Suprapubic skin (tissue), 4 donors: ENCODE data around the gene ALPI. TPM values are rescaled to one million over a fixed set of nuclear protein-coding genes. Genes with fewer than 3 reads are reported as not detected.
"Not testable (repeated sequence)": the region's sequence is repeated elsewhere in the genome, so short reads cannot be mapped to it uniquely, and the experiment has no call there.

ENCODE experiments used
- DNase-seq, 2 donors: peaks; one replicate each; pipeline ENCODE4 v3.0.0-alpha.2; 2019; ENCODE audit warnings: low spot score in 2 of 2
- H3K27ac ChIP-seq: fragments of 200-600 bp; sonication (generic); one replicate; pipeline ENCODE4 v1.5.1; 2019
- H3K27me3 ChIP-seq: fragments of 200-600 bp; sonication (generic); one replicate; pipeline ENCODE4 v1.5.1; 2019
- H3K36me3 ChIP-seq: fragments of 200-600 bp; sonication (generic); one replicate; pipeline ENCODE4 v1.5.1; 2019
- H3K4me1 ChIP-seq: fragments of 200-600 bp; sonication (generic); one replicate; pipeline ENCODE4 v1.5.1; 2019
- H3K4me3 ChIP-seq: fragments of 200-600 bp; sonication (generic); one replicate; pipeline ENCODE4 v1.5.1; 2019; ENCODE audit warnings: mild to moderate bottlenecking
- H3K9me3 ChIP-seq: fragments of 200-600 bp; sonication (generic); one replicate; pipeline ENCODE4 v1.5.1; 2019
- CTCF ChIP-seq, 2 donors: fragments of 200-600 bp in 1 of 2; fragments of 450-650 bp in 1 of 2; sonication (generic) in 1 of 2; IDR thresholded peaks; one replicate each; pipeline ENCODE4 v1.5.1; 2016 to 2019; ENCODE audit warnings: antibody characterized with exemption in 2 of 2, mild to moderate bottlenecking in 1 of 2, moderate library complexity in 1 of 2
- EP300 ChIP-seq: sonication (generic); formaldehyde crosslinking; IDR thresholded peaks from one replicate; pipeline ENCODE4 v1.6.1; 2017; ENCODE audit warnings: antibody characterized with exemption
- POLR2A ChIP-seq, 2 donors: fragments of 450-650 bp; IDR thresholded peaks; one replicate each; pipeline ENCODE4 v1.6.1; 2017; ENCODE audit warnings: antibody characterized with exemption in 2 of 2, mild to moderate bottlenecking in 2 of 2, moderate library complexity in 2 of 2
- POLR2AphosphoS5 ChIP-seq, 3 donors: sonication (generic); formaldehyde crosslinking; IDR thresholded peaks; one replicate each; pipeline ENCODE4 v1.6.1; 2017; ENCODE audit warnings: antibody characterized with exemption in 3 of 3
- whole genome bisulfite sequencing: methylation state at CpG from one replicate; pipeline ENCODE4 v1.1.5; 2018; 5-methylcytosine and 5-hydroxymethylcytosine counted together
- total RNA-seq, 4 donors: library from RNA; depleted of rRNA; stranded (reverse); fragments of >200 nt; gene quantifications; one replicate each; pipeline ENCODE4 v1.1.0, GENCODE V29; 2016

Gene ALPI
- total RNA-seq, 4 donors from 2014 or later, result not detected

DNA sequence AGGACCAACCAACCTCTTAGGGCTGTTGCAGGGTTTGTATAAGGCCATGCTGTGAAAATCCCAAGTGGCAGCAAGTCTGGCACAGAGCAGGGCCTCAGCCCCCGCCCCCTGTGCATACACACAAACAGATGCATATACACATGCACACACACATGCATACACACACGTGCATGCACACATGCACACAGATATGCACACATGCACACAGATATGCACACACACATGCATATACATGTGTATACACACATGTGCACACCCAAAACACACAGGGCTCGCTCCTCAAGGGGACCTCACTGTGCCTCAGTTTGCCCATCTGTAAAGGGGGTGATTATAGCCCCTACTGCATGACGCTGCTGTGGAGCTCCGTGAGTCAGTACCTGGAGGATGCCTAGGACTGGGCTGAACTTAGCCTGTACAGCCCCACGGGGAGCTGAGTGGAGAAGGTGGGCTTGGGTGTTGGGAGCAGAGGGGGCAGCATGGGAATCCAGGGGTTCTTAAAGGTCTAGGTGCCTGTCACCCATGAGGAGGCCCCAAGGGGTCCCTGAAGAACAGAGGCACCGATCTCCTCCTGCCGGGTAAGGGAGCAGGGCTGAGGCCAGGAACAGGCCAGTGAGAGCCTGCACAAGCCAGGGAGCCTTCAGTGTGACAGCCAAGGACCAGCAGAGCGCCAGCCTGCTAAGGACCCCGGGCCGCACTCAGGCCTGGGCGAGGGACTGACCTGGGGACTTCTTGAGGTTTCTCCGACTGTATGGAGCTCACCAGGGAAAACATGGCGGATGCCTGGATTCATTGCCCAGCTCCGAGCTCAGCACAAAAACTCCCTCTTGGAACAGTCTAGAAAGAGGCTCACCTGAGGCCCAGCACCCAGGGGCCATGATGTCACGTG lies 24.0 kb upstream of the ALPI start:
- no peaks in the 10 kb centered on the region for H3K9me3 ChIP-seq
- no peak overlapping the region for H3K27ac ChIP-seq
- no peak for DNase-seq
- TF ChIP-seq POLR2A (IDR thresholded peaks at IDR 0.05), result no peak
- no peak overlapping the region for H3K4me3 ChIP-seq
- WGBS, result 94% methylated on average over 11 of the region's 16 CpGs
- H3K36me3 ChIP-seq, result no peaks in the 10 kb centered on the region
- H3K4me1 ChIP-seq, result no peaks in the 10 kb centered on the region
- peaks cover 4% of the 10 kb centered on the region for H3K27me3 ChIP-seq

DNA sequence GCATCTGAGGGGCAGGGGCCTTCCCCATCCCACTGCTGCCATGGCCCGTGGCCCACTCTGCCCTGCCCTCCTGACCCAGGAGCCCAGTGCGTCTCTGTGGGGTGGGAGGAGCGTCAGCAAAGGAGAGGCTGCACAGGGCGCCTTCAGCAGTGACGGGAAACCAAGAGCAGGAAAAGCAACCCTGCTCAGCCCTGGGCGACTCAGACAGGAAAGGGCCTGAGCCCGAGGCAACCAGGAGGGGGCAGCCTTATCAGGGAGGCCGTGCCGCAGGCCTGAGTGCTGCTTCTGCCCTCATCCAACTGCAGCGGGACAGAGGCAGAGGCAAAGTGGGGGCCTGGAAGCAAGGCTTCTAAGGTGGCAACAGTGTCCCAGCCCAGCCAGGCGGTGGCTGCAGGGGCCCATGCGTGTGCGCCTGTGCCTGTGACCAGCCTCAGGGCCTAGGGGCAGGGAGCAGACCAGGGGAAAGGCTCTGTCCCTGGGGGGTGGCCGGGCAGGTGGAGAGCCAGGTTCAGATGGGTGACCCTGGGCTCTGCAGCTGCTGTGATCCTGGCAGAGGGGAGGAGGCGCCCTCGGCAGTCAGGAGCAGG lies 23.3 kb upstream of the ALPI start:
- Histone ChIP-seq H3K27ac (no peak overlapping the region), H3K27me3 (peaks cover 4% of the 10 kb centered on the region), H3K9me3 (no peaks in the 10 kb centered on the region), H3K4me1 (no peaks in the 10 kb centered on the region), H3K36me3 (no peaks in the 10 kb centered on the region), H3K4me3 (no peak overlapping the region)
- 71% methylated on average over 9 of the region's 16 CpGs for WGBS
- TF ChIP-seq POLR2AphosphoS5 (IDR thresholded peaks at IDR 0.05) (no peak), CTCF (IDR thresholded peaks at IDR 0.05) (no peak), POLR2A (IDR thresholded peaks at IDR 0.05) (no peak), EP300 (no peak)
- DNase-seq, result no peak

GRCh38 chr2:232433622-232434021 lies 22.3 kb upstream of the ALPI start:
- not testable (repeated sequence) for H3K27ac ChIP-seq

DNA sequence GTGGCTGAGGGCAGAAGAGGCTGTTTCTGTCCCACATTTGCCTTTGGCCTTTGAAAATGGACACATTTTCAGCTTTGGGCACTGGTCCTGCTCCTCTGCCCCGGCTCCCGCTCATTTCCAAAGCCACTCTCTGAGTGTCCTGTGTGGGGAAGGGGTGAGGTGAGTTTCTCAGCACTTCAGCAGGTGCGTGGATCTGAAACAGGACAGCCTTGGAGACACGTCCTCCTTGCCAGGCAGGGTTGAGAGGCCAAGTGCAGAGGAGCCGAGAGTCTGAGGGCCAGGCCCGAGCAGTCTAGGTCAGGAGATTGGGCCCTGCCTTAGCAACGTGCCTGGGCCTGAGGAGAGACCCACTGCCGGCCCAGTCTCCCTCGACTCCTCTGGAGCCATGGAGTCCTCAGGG lies 21.9 kb upstream of the ALPI start:
- DNase-seq, result no peak
- H3K27ac ChIP-seq, result no peak overlapping the region
- 83% methylated on average over 8 of the region's 9 CpGs for WGBS

More at GRCh38 chr2:232433622-232434021, 22.3 kb upstream of the ALPI start:
- not testable (repeated sequence) for H3K4me1 ChIP-seq, DNase-seq, H3K4me3 ChIP-seq, H3K27me3 ChIP-seq, H3K36me3 ChIP-seq, H3K9me3 ChIP-seq
- WGBS, result 89% methylated on average over 7 of the region's 9 CpGs

DNA sequence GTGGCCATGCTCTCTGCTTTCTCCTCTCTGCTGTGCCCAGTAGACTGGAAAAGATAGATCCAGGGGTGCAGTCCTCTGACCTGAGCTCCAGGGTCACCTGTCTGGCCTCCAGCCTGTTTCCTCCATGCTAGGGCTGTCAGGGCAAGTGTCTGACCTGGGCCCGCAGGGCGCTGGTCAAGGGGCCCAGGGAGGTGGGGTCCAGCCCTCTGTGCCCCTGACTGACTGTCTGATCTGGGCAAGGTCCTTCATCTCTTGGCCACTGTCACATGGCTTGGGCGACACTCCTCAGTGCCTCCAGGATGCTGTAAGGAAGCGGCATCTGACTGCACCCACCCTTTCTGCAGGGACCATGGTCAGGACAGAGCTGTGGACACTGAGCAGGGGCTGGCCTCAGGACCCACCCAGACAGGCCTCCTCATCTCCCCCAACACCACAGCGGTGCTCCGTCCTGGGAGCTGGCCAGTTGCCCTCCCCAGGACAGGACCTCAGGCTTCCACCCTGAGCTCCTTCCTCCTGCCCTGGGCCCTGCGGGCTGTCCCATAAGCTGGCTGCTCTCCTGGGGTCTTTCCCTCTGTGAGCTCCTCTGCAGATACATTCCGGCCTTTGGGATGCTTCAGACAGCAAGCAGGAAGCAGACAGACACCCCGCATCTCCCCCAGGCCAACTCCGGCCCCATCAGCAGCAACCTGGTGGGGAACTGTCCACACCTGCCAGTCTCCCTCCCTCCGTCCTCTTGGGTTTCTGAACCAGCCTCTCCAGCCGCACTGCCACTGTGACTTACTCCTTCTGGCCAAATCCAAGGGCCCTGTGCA lies 21.2 kb upstream of the ALPI start:
- no peaks in the 10 kb centered on the region for H3K9me3 ChIP-seq
- H3K27ac ChIP-seq, result no peak overlapping the region
- H3K4me3 ChIP-seq, result no peak overlapping the region
- peaks cover 11% of the 10 kb centered on the region for H3K27me3 ChIP-seq
- WGBS, result 88% methylated on average over 6 of the region's 12 CpGs
- no peaks in the 10 kb centered on the region for H3K36me3 ChIP-seq
- no peak for TF ChIP-seq CTCF (IDR thresholded peaks at IDR 0.05)
- no peak for TF ChIP-seq EP300
- TF ChIP-seq POLR2A (IDR thresholded peaks at IDR 0.05), result no peak
- no peak for TF ChIP-seq POLR2AphosphoS5 (IDR thresholded peaks at IDR 0.05)
- no peak for DNase-seq
- no peaks in the 10 kb centered on the region for H3K4me1 ChIP-seq

More for the DNA sequence above, 21.9 kb upstream of the ALPI start:
- Histone ChIP-seq H3K9me3 (no peaks in the 10 kb centered on the region), H3K36me3 (no peaks in the 10 kb centered on the region), H3K4me1 (no peaks in the 10 kb centered on the region), H3K4me3 (no peak overlapping the region), H3K27me3 (peaks cover 8% of the 10 kb centered on the region)
- TF ChIP-seq CTCF (IDR thresholded peaks at IDR 0.05), result no peak

- Histone ChIP-seq H3K27me3 (peaks cover 11% of the 10 kb centered on the region), H3K27ac (no peak overlapping the region), H3K4me1 (no peaks in the 10 kb centered on the region), H3K4me3 (no peak overlapping the region), H3K36me3 (no peaks in the 10 kb centered on the region), H3K9me3 (no peaks in the 10 kb centered on the region)
- TF ChIP-seq POLR2AphosphoS5 (IDR thresholded peaks at IDR 0.05) (no peak), EP300 (no peak), POLR2A (IDR thresholded peaks at IDR 0.05) (no peak), CTCF (IDR thresholded peaks at IDR 0.05) (no peak)
- no peak for DNase-seq
- WGBS, result 88% methylated on average over 4 of the region's 4 CpGs
Measured at GRCh38 chr2:232435375-232435648, 20.6 kb upstream of the ALPI start.
